Stimulated activated CD4-positive, alpha-beta T cell treated with anti-CD3 and anti-CD28 coated beads, TNF-alpha, amount 100 ng/mL, for 24 hours (primary cell): Measurements from ENCODE around the gene GLT1D1.

Experiments used
- DNase-seq, 3 experiments: peaks; one replicate each; pipeline ENCODE4 v3.0.0-alpha.2; 2020; ENCODE audit warnings: low read depth in 3 of 3

GLT1D1 gene

DNA sequence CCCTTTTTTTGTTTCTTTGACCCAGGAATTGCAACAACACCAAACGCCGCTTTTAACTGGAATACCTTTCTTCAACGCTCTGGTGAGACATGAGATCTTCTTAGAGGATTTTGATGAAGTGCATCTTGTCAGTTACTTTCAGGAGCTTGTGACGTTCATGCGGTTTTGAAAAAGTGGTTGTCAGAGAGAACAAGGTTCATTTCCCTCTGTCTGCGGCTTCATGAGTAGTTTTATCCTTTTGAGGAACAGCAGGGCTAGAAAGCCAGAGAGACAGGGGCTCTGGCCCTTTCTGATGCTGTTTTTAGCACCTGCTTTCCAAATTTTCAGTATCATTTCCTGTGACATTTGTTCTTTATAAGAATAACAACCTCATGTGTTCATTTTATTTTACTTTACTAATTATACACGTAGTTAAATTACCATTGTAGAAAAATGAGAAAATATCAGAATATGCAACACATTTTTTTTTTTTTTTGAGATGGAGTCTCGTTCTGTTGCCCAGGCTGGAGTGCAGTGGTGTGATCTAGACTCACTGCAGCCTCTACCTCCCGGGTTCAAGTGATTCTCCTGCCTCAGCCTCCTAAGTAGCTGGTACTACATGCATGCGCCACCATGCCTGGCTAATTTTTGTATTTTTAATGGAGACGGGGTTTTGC lies 61.8 kb downstream of the GLT1D1 start:
- peak in 1 of 3 experiments; percentile 3 for DNase-seq

- DNase-seq: no peak
Measured at GRCh38 chr12:128916425-128916824, 63.1 kb downstream of the GLT1D1 start.

- no peak for DNase-seq
Measured at GRCh38 chr12:128918481-128919260, 65.4 kb downstream of the GLT1D1 start.

GRCh38 chr12:128920468-128920867 lies 67.2 kb downstream of the GLT1D1 start:
- no peak for DNase-seq

DNA sequence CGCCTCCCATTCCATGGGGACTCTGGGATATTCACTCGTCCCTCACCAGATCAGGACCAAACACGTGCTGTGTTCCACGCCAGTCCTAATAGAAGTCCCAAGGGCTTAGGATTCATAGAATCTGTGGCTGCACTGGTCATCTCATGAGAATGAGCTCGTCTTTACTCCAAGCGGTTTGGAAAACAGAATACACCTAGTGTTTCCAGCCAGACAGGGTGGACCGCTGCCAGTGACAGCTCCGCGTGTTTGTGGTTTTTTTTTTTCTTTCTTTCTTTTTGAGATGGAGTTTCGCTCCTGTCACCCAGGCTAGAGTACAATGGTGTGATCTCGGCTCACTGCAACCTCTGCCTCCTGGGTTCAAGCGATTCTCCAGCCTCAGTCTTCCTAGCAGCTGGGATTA lies 75.1 kb downstream of the GLT1D1 start:
- no peak for DNase-seq

DNA sequence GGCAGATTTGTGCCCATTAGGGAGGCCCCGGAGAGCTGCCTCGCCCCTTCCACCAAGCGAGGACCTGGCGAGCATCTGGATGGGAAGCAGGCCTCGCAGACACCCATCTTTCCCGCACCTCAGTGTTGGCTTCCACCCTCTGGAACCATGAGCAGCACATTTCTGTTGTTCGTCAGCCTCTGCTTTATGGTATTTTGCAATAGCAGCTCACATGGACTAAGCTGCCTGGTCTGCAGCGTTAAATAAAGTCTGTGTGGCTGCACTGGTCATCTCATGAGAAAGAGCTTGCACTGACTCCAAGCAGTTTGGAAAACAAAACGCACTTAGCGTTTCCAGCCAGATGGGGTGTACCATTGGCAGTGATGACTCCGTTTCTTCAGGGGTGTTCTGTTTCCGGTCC lies 75.8 kb downstream of the GLT1D1 start:
- DNase-seq: no peak

- no peak for DNase-seq
Measured at GRCh38 chr12:128930606-128931005, 77.3 kb downstream of the GLT1D1 start.

GRCh38 chr12:128932521-128932920 lies 79.2 kb downstream of the GLT1D1 start:
- no peak for DNase-seq

- DNase-seq: no peak
Measured at GRCh38 chr12:128933039-128933438, 79.8 kb downstream of the GLT1D1 start.

DNA sequence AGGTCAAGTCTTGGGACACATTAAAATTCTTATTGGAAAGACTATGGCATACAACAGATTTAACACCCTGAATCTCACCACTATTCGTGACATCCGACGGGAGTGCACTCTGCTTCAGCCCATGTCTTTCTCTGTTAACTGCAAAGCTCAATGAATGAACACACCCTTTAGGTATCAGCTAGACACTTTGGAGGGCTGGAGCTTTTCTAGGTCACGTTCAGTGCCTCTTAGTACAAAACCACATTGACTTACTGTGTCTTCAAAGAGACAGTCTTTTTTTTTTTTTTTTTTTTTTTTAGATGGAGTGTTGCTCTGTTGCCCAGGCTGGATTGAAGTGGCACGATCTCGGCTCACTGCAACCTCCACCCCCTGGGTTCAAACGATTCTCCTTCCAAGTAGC lies 80.6 kb downstream of the GLT1D1 start:
- DNase-seq: no peak

GRCh38 chr12:128938886-128939285 lies 85.6 kb downstream of the GLT1D1 start:
- no peak for DNase-seq

GRCh38 chr12:128940090-128940888 lies 87.0 kb downstream of the GLT1D1 start:
- DNase-seq: no peak

- no peak for DNase-seq
Measured at GRCh38 chr12:128940974-128941373, 87.7 kb downstream of the GLT1D1 start.

DNA sequence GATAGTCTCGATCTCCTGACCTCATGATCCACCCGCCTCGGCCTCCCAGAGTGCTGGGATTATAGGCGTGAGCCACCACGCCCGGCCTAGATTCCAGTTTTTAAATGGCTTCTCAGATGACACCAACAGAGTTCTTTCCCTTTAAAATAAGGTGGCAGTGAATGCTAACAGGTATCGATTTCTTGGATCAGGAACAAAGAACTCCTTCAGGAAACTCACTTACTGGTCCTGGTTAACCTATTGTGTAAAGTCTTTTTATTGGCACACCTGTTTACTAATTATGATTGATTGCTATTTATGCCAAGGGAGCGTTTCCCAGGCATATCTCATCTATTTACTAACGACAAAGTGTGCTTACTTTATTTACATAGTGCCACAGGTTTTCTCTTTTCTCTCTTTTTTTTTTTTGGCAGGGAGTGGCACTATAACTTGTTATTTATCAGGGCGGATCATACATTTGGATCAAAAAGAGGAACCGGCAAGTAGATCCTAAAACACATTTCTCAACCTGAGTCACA lies 89.7 kb downstream of the GLT1D1 start:
- DNase-seq: no peak

DNA sequence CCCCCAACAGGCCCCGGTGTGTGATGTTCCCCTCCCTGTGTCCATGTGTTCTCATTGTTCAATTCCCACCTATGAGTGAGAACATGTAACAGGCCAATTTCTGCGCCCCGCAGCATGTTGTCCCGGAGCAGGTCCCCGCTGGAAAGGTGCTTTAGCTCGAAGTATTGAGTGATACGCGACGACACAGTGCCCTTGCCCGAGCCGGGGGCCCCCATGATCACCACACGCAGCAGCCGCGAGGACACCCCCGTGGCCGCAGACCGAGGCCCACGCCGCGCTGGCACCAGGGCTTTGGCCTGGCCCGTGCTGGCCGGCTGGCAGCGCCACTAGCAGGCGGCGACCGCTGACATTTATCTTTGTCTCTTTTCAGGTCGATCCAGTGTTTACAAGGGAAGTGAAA lies 91.7 kb downstream of the GLT1D1 start:
- no peak for DNase-seq

GRCh38 chr12:128947209-128947608 lies 93.9 kb downstream of the GLT1D1 start:
- no peak for DNase-seq

DNA sequence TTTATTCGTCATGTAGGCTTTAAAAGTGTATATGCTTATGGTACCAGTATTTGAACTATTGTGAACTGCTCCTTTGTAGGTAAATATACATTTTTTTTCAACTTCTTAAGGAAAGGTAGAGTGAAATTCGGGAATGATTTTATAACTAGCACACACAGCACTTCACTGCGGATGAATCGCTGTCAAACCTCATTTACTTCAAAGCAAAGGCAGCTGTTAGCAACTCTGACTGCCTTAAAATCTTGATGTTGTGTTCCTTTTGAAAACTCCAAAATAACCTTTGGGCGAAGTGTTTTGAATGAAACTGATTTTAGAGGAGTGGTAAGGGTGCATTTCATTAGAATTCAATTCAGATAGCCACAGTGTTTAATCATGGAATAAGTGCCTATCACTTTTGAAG lies 95.8 kb downstream of the GLT1D1 start:
- DNase-seq: no peak

DNA sequence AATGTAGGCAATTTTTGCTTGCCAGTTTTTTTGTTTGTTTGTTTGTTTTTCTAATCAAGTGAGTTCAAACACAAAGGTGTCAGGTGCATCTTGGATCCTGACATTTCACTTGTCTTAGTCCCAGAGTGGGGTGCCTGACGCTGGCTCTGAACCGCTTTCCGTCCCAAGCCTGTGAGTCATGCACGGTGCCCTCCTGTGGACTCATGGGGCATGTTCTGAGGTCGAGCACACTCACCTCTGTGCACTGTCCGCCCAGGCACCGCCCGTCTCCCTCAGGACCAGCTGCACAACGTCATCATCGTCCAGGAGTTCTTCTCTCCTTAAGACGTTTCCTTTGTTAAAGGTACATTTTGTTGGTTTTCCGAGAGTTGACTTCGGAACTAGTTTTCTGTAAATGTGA lies 98.2 kb downstream of the GLT1D1 start:
- no peak for DNase-seq

DNA sequence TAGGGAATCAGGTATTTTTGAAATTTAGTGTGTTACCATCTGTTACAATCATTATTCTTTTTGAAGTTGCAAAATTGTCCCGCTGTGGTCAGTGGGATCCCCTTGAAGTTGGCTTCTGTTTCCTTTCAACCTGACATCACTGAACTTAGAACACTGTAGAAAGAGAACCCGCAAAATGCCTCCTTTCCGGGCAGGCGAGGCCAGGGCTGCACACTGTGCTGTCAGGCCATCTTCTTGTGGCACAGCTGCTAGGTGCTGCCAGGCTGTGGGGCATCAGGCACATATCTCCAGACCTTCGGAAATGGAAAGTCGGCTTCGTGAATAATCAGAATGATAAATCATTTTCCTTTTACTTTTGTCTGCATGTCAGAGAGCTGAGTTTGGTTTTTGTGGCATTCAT lies 103.5 kb downstream of the GLT1D1 start:
- no peak for DNase-seq

- no peak for DNase-seq
Measured at GRCh38 chr12:128959901-128960300, 106.6 kb downstream of the GLT1D1 start.

GRCh38 chr12:128961308-128961902 lies 108.1 kb downstream of the GLT1D1 start:
- DNase-seq: no peak

DNA sequence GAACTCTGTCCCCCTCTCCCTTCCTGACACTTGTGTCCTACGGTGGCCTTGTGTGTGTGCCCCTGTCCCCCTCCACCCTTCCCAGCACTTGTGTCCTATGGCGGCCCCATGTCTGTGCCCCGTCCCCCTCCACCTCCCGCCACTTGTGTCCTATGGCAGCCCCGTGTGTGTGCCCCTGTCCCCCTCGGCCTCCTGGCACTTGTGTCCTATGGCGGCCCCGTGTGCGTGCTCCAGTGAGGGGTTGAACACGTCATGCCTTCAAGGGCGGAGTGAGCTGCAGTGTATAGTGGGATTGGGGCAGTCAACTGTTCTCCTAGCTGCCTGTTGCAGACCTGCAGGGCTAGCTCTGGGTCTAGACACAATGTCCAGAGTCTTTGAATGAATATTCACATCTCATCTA lies 108.7 kb downstream of the GLT1D1 start:
- no peak for DNase-seq
